ENCODE results near the gene PPA1. TPM values are rescaled to one million over a fixed set of nuclear protein-coding genes. Genes with fewer than 3 reads are reported as not detected.

Gene PPA1
- total RNA-seq, 1 experiment from 2014 or later: 180 TPM

DNA sequence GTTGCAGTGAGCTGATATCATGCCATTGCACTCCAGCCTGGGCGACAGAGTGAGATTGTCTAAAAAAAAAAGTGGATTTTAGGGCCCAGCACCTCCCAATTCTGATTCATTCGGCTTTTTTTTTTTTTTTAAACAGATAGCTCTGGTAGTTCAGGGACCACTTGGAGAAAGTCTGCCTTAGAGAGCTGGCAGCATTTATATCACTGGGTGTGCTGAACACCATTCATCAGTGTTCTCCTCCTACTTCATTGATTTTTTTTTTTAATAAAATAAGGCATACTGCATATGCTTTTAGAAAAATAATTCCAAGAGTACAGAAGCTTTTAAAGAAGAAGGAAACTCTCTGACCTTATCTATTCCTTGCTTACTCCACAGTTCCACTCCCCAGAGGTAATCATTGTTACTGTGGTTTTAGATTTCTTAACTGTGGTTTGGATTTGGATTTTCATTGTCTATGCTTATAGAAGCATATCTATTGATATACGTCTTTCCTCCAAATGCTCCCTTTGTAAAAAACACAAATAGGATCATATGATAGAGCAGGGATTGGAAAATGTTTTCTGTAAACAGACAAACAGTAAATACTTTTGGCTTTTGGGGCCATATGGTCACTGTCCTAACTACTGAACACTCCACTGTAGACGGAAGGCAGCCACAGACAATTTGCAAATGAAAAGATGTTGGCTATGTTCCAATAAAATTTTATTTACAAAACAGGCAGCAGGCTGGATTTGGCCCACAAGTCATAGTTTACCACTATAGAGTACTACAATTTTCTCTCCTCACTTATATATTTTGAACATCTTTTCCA is 41.9 kb downstream of the PPA1 start:
- TF ChIP-seq, protein P1, sequence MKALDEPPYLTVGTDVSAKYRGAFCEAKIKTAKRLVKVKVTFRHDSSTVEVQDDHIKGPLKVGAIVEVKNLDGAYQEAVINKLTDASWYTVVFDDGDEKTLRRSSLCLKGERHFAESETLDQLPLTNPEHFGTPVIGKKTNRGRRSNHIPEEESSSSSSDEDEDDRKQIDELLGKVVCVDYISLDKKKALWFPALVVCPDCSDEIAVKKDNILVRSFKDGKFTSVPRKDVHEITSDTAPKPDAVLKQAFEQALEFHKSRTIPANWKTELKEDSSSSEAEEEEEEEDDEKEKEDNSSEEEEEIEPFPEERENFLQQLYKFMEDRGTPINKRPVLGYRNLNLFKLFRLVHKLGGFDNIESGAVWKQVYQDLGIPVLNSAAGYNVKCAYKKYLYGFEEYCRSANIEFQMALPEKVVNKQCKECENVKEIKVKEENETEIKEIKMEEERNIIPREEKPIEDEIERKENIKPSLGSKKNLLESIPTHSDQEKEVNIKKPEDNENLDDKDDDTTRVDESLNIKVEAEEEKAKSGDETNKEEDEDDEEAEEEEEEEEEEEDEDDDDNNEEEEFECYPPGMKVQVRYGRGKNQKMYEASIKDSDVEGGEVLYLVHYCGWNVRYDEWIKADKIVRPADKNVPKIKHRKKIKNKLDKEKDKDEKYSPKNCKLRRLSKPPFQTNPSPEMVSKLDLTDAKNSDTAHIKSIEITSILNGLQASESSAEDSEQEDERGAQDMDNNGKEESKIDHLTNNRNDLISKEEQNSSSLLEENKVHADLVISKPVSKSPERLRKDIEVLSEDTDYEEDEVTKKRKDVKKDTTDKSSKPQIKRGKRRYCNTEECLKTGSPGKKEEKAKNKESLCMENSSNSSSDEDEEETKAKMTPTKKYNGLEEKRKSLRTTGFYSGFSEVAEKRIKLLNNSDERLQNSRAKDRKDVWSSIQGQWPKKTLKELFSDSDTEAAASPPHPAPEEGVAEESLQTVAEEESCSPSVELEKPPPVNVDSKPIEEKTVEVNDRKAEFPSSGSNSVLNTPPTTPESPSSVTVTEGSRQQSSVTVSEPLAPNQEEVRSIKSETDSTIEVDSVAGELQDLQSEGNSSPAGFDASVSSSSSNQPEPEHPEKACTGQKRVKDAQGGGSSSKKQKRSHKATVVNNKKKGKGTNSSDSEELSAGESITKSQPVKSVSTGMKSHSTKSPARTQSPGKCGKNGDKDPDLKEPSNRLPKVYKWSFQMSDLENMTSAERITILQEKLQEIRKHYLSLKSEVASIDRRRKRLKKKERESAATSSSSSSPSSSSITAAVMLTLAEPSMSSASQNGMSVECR (CRISPR knock-in tag; IDR thresholded peaks at IDR 0.05; ENCODE audit: borderline replicate concordance): no peak
- TF ChIP-seq, protein P2, sequence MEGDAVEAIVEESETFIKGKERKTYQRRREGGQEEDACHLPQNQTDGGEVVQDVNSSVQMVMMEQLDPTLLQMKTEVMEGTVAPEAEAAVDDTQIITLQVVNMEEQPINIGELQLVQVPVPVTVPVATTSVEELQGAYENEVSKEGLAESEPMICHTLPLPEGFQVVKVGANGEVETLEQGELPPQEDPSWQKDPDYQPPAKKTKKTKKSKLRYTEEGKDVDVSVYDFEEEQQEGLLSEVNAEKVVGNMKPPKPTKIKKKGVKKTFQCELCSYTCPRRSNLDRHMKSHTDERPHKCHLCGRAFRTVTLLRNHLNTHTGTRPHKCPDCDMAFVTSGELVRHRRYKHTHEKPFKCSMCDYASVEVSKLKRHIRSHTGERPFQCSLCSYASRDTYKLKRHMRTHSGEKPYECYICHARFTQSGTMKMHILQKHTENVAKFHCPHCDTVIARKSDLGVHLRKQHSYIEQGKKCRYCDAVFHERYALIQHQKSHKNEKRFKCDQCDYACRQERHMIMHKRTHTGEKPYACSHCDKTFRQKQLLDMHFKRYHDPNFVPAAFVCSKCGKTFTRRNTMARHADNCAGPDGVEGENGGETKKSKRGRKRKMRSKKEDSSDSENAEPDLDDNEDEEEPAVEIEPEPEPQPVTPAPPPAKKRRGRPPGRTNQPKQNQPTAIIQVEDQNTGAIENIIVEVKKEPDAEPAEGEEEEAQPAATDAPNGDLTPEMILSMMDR (IDR thresholded peaks at IDR 0.05): no peak
- TF ChIP-seq, protein P3, sequence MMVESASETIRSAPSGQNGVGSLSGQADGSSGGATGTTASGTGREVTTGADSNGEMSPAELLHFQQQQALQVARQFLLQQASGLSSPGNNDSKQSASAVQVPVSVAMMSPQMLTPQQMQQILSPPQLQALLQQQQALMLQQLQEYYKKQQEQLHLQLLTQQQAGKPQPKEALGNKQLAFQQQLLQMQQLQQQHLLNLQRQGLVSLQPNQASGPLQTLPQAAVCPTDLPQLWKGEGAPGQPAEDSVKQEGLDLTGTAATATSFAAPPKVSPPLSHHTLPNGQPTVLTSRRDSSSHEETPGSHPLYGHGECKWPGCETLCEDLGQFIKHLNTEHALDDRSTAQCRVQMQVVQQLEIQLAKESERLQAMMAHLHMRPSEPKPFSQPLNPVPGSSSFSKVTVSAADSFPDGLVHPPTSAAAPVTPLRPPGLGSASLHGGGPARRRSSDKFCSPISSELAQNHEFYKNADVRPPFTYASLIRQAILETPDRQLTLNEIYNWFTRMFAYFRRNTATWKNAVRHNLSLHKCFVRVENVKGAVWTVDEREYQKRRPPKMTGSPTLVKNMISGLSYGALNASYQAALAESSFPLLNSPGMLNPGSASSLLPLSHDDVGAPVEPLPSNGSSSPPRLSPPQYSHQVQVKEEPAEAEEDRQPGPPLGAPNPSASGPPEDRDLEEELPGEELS (CRISPR knock-in tag; IDR thresholded peaks at IDR 0.05): no peak
- TF ChIP-seq EMX1 (CRISPR knock-in tag; IDR thresholded peaks at IDR 0.05) (no peak), TEAD1 (CRISPR knock-in tag; IDR thresholded peaks at IDR 0.05) (no peak), ESRRA (CRISPR knock-in tag; IDR thresholded peaks at IDR 0.05; ENCODE audit: borderline replicate concordance) (no peak), FOXJ3 (CRISPR knock-in tag; IDR thresholded peaks at IDR 0.05; ENCODE audit: borderline replicate concordance) (no peak), ZNF121 (CRISPR knock-in tag; IDR thresholded peaks at IDR 0.05) (no peak), CREB1 (CRISPR knock-in tag; IDR thresholded peaks at IDR 0.05) (no peak), GABPB1 (CRISPR knock-in tag; IDR thresholded peaks at IDR 0.05) (no peak), ZNF396 (CRISPR knock-in tag; IDR thresholded peaks at IDR 0.05; ENCODE audit: borderline replicate concordance) (no peak), JAZF1 (CRISPR knock-in tag; IDR thresholded peaks at IDR 0.05) (no peak), SP1 (CRISPR knock-in tag; conservative IDR thresholded peaks at IDR 0.05) (no peak), ETV6 (CRISPR knock-in tag; IDR thresholded peaks at IDR 0.05) (no peak), OVOL2 (CRISPR knock-in tag; IDR thresholded peaks at IDR 0.05; ENCODE audit: borderline replicate concordance) (no peak), JUN (CRISPR knock-in tag; IDR thresholded peaks at IDR 0.05) (no peak), ZNF423 (CRISPR knock-in tag; IDR thresholded peaks at IDR 0.05) (no peak)
- TF ChIP-seq, protein P4, sequence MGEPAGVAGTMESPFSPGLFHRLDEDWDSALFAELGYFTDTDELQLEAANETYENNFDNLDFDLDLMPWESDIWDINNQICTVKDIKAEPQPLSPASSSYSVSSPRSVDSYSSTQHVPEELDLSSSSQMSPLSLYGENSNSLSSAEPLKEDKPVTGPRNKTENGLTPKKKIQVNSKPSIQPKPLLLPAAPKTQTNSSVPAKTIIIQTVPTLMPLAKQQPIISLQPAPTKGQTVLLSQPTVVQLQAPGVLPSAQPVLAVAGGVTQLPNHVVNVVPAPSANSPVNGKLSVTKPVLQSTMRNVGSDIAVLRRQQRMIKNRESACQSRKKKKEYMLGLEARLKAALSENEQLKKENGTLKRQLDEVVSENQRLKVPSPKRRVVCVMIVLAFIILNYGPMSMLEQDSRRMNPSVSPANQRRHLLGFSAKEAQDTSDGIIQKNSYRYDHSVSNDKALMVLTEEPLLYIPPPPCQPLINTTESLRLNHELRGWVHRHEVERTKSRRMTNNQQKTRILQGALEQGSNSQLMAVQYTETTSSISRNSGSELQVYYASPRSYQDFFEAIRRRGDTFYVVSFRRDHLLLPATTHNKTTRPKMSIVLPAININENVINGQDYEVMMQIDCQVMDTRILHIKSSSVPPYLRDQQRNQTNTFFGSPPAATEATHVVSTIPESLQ (CRISPR knock-in tag; IDR thresholded peaks at IDR 0.05): no peak
- TF ChIP-seq, protein P5, sequence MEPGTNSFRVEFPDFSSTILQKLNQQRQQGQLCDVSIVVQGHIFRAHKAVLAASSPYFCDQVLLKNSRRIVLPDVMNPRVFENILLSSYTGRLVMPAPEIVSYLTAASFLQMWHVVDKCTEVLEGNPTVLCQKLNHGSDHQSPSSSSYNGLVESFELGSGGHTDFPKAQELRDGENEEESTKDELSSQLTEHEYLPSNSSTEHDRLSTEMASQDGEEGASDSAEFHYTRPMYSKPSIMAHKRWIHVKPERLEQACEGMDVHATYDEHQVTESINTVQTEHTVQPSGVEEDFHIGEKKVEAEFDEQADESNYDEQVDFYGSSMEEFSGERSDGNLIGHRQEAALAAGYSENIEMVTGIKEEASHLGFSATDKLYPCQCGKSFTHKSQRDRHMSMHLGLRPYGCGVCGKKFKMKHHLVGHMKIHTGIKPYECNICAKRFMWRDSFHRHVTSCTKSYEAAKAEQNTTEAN (CRISPR knock-in tag; IDR thresholded peaks at IDR 0.05): no peak
- TF ChIP-seq, protein P6, sequence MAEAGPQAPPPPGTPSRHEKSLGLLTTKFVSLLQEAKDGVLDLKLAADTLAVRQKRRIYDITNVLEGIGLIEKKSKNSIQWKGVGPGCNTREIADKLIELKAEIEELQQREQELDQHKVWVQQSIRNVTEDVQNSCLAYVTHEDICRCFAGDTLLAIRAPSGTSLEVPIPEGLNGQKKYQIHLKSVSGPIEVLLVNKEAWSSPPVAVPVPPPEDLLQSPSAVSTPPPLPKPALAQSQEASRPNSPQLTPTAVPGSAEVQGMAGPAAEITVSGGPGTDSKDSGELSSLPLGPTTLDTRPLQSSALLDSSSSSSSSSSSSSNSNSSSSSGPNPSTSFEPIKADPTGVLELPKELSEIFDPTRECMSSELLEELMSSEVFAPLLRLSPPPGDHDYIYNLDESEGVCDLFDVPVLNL (CRISPR knock-in tag; IDR thresholded peaks at IDR 0.05; ENCODE audit: borderline replicate concordance, low read depth): no peak
- no peak overlapping the region for H3K27ac Mint-ChIP-seq

More for the DNA sequence above, 41.9 kb downstream of the PPA1 start:
- ChIA-PET CTCF (interaction anchor here (0.9 to 1.3 kb wide), 3 partner anchors 21 to 74 kb away, joined by 3 to 4 read pairs (median 3); partner anchors contain the start of gene SAR1A), POLR2A (no interaction called here)
- no peak for DNase-seq (ENCODE audit: low spot score)
- H3K9me3 Mint-ChIP-seq: no peaks in the 10 kb centered on the region
- no peak overlapping the region for H3K4me3 Mint-ChIP-seq
- H3K36me3 Mint-ChIP-seq: no peaks in the 10 kb centered on the region
- H3K4me1 Mint-ChIP-seq: peaks cover 9% of the 10 kb centered on the region
- no peak for ATAC-seq
- H3K27me3 Mint-ChIP-seq (ENCODE audit: low read depth): no peaks in the 10 kb centered on the region
